NCI-H1694 treated with DMSO at 0.1 percent for 48 hours (cell line): Measurements from ENCODE around the gene CDC42BPB.
A peak's percentile ranks its signal among the peaks of the same experiment; 100 is the strongest.

Source experiments
- DNase-seq: peaks from one replicate; lab custom pipeline; 2025; lab: John Stamatoyannopoulos, UW

Gene CDC42BPB

GRCh38 chr14:103073367-103073875 is 16.1 kb upstream of the CDC42BPB start:
- no peak for DNase-seq

DNA sequence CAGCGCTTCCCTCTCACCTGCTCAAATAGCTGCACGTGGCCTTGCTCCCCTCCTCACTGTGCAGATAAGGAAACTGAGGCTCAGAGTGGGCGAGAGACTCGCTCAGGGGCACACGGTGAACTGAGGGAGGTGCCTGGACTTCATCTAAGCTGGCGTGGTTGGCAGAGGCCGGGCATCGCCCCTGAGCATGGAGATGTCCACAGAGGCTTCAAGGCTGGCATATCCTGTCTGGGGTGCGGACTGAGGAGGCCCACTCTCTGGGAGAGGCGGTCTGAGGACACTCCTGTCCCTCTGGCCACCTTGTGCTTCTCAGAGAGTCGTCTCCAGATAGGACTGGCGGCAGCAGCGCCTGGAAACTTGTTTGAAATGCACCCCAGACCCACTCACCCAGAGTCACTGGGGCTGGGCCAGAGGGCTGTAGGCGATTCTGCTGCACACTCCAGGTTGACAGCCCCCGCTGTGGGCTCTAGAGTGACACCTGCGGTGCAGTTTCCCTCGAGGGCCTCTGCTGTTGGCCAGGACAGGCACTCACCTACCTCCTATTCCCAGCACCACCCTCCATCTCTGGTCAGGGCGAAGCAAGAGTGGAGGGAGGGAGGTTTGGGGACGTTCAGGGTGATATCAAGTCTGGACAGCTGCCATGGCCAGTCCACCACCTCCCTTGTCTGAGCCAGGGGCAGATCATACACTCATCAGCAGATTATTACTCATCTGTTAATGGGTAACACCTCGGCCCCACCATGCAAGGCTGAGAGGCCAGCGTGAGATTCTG is 15.4 kb upstream of the CDC42BPB start:
- DNase-seq = no peak

DNA sequence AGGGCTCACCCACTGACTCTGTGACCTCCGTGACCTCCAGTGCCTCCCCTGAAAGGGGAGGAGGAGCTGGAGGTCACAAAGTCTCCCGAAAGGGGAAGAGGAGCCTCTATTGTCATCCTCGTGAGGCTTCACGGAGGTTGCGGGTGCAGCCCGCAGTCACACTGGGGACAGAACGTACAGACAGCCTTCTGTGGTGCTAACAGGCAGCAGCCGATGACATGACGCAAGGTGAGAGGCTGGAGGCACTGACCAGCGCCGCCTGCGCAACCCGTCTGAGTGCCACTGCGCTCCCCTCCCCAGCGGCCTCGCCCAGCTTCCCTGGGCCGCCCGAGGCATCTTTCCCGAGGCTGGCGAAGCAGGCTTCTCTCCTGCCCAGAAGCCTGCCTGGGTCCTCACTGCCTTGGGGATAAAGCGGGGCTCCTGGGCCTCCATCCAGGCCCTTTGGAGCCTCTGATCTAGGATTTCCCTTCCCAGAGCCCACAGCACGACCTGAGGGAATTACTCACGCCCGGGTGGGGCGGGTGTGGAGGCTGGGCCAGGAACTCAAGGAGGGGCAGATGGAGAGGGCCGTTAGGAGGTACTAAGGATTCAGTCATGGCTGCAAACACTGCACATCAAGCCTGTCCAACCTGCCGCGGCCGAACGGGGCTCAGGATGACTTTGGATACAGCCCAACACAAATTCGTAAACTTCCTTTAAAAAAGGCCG is 14.3 kb upstream of the CDC42BPB start:
- no peak for DNase-seq

DNA sequence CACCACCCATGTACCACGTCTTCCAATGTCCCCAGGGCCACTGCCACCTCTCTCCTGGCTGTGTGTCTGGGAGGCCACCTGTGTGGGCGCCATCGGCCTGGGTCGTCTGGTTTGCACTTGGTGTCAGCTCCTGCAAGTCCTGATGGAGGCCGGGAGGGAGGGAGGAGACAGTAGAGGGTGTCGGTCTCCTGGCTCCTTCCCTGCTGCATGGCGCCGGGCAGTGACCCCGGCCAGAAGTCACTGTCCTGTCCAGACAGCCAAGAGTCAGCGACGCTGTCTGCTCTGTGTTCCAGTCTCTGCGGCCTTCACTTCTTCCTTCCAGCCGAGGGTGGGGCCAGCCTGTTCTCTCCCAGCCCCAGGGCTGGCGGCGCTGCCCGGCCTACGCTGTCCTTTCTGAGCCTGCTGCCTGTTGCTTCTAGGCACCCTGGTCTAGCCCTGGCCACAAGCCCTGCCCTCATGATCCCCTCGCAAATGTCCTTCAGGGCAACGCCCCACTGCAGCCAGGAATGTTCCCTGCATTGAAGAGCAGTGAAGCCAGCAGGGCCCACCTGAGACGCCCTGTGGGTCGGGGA is 13.7 kb upstream of the CDC42BPB start:
- no peak for DNase-seq

GRCh38 chr14:103070263-103070885 is 13.0 kb upstream of the CDC42BPB start:
- no peak for DNase-seq

DNA sequence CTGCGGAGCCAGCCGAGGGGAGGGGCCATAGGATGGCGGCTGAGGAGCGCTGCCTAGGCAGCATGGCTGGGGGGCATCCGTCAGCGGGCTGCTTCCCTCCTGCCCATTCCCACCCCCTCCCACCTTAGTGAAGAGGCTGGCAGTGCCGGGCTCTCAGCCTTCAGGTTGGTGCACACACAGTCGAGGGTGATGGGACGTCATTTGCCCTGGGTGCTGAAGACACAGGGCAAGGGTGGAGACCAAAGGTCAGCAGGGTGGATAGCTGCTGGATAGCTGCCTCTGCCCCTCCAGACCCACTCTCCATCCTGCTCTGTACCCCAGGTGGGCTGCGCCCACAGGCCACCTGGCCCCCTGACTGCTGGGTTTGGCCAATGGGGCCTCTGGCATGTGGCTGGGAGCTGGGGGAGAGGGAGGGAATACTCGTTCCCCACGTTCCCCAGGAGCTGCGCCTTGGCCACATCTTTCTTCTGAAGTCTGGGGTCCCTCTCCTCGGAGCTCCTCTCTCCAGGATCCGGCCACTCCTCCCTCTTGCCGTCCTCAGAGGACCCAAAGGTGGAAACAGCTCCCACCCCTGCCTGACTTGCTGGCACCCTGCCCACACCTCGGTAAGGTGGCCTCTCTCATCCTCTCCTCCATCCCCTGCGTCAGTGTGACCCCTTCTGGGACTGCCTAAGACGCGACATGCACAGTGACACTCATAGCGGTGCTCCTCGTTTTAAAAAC is 11.2 kb upstream of the CDC42BPB start:
- DNase-seq = no peak

GRCh38 chr14:103067231-103067954 is 10.0 kb upstream of the CDC42BPB start:
- DNase-seq = no peak

DNA sequence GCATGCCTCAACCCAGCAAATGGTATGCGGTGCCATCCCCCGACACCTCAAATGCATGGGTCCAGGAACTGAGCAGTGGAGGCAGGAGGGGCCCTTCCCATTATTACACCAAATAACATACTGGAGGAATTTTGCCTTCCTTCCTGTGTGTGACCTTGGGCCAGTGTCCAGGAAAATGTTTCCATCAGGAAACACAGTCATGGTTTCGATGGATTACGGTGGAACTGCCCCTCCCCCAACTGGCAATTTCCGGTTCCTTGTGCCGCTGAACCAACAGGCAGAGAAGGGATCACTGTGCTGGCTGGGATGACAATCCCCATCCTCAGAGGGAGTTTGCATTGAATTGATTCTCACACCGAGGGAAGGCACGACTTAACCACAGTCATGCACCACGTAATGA is 9.1 kb upstream of the CDC42BPB start:
- DNase-seq = no peak

- no peak for DNase-seq
Measured at GRCh38 chr14:103065861-103066260, 8.5 kb upstream of the CDC42BPB start.

DNA sequence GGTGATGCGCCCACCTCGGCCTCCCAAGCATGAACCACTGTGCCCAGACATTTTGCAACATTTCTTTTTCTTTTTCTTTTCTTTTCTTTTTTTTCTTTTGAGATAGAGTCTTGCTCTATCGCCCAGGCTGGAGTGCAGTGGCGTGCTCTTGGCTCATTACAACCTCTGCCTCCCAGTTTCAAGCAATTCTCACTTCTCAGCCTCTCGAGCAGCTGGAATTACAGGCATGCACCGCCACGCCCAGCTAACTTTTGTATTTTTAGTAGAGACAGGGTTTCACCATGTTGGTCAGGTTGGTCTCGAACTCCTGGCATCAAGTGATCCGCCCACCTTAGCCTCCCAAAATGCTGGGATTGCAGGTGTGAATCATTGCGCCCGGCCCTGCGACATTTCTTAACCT is 7.6 kb upstream of the CDC42BPB start:
- DNase-seq = no peak

GRCh38 chr14:103064436-103064835 is 7.1 kb upstream of the CDC42BPB start:
- no peak for DNase-seq

GRCh38 chr14:103061482-103061976 is 4.2 kb upstream of the CDC42BPB start:
- DNase-seq = no peak

DNA sequence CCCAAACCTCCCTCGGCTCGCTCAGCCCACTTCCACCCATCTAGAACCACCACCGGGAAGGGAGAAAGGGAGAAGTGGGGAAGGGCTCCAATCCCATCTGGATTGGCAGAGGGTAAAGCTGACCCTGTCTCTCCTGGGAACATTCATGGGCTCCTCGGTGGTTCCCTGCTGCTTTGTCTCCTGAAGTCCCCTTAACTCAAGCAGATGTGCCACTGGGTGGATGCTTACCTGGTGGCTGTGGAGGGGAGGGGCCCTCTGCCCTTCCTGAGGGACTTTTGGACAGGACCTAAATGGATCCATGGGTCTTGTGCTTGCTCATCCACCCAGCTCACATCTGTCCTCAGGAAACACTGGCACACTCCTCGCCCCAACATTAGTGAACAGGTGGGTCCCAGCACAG is 2.2 kb upstream of the CDC42BPB start:
- DNase-seq = no peak

DNA sequence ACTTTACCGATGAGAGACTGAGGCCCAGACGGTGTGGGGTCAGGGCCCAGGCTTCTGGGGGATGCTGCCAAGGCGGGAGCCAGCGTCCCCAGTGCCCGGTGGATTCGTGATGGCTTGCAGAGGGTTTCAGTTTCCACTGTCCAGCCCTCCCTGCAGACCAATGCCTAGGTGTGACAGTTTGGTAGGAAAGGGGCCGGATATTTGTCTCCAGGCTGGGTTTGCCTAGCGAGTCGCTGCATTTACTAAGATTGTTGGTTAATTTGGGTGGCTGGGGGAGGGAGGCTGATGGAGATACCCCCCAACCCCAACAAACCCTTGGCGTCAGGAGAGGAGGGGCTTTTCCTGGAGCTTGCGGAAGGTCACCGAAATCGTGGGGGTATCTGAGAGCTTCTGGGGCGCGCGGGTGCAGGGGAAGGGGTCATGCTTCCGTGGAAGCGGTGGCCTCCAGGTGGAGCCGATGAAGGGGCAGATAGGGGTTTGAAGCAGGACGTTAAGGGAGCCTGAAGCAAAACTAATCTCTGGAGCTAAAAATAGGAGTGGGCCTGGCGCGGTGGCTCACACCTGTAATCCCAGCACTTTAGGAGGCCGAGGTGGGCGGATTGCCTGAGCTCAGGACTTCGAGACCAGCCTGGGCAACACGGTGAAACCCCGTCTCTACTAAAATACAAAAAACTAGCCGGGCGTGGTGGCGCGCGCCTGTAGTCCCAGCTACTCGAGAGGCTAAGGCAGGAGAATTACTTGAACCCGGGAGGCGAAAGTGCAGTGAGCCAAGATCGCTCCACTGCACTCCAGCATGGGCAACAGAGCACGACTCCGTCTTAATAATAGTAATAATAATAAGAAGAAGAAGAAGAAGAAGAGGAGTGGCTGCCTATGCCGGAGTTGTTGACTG is 1.1 kb upstream of the CDC42BPB start:
- no peak for DNase-seq

- DNase-seq = no peak
Measured at GRCh38 chr14:103057028-103057371, 349 bp downstream of the CDC42BPB start.

DNA sequence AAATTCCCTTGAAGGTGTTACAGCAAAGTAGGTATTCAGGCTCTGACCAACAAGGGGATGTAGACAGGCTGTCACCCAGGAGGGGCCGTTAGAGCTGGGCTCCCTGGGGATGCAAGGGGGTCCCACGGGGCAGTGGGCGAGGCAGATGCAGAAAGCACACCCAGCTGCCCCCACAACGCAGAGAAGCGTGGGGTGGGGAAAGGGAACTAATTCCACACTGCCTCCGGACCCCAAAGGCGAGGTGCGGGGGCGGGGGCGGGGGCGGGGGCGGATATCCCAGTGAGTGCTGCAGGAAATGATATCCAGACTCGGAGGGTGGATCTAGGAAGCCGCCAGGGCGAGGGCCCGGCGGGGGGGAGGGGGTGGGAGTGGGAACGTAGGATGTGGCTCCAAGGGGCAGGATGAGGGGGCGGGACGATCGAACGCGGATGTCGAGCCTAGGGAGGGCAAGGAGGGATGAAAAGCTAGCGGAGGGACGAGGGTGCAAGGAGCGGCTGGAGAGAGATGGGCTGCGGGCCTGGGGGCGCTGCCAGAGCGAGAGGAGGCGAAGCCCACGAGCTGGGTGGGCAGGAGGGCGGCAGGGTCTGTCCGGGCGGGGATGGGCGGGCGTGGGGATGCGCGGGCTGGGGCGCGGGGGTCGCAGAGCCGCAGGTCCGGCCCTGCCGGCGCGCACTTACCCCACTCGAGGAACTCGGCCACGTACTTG is 874 bp downstream of the CDC42BPB start:
- DNase-seq = peak; percentile 38

DNA sequence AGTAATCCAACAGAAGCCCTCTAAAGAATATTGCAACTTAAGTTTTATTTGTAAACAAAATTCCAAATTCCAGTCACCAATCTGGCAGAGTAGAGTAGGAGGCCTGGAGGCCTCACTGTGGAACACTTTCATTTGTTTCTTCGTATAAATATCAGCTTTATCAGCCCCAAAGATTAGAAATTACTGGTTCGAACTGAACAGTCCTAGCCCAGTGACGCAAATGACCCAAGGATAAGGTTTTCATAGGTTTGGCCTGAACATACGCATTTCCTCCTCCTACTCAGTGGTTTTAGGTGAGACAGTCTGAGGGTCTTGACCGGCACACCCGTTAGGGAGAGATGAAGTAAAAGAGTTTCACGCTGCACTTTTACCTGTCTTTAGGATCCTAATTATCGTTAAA is 1.7 kb downstream of the CDC42BPB start:
- DNase-seq = no peak

- no peak for DNase-seq
Measured at GRCh38 chr14:103052407-103052806, 4.9 kb downstream of the CDC42BPB start.

GRCh38 chr14:103050935-103051334 is 6.4 kb downstream of the CDC42BPB start:
- no peak for DNase-seq
